GM19238 (cell line): ENCODE data around the gene CYB5A.

ENCODE experiments used
- DNase-seq: peaks from one replicate; pipeline ENCODE4 v3.0.0; 2011; ENCODE audit warnings: low spot score; ENCODE audit not compliant: insufficient read length

CYB5A gene

GRCh38 chr18:74217476-74218143 lies 74.2 kb downstream of the CYB5A start:
- DNase-seq = no peak

DNA sequence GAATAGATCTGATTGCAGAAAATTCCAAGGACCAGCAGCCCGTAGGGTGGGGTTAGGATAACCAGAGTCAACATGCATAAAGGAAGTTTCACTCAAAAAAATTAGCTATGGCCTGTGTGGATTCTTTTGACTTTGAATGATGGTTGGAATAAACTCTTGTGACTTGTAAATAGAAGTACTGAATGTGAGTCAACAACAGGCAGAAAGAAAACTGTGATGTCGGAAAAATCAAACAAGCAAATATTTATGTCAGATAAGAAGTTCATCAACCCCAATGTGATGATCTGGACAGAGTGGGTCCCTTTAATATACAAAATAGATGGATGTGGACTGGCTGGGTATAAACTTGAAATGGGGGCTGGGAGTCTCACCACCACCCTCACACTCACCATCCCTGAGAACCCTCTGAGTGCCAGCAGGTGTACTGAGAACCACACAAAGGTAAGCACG lies 75.1 kb downstream of the CYB5A start:
- DNase-seq = no peak

- no peak for DNase-seq
These were observed 75.9 kb downstream of the CYB5A start for GRCh38 chr18:74215863-74216262.

- DNase-seq = no peak
These were observed 78.3 kb downstream of the CYB5A start for GRCh38 chr18:74213429-74213828.

DNA sequence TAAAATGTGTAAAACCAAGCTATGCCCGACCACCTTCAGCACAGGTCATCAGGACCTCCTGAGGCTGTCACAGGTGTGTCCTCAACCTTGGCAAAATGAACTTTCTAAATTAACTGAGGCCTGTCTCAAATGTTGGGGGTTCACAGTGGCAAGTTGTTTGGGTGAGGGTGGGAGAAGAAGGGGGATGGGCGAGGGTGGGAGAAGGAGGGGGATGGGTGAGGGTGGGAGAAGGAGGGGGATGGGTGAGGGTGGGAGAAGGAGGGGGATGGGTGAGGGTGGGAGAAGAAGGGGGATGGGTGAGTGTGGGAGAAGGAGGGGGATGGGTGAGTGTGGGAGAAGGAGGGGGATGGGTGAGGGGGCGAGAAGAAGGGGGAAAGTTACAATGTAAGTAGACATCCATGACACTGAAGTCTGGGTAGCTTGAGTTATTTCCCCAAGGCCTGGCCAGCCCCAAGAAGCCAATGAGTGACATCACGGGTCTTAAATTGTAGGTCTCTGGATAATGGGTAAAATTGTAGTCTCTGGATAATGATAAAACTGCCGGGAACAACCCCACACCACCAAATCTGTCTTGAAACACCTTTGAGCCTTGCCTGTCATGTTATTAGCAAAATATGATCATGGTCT lies 87.1 kb downstream of the CYB5A start:
- DNase-seq = no peak

- DNase-seq = no peak
These were observed 88.0 kb downstream of the CYB5A start for GRCh38 chr18:74203811-74204210.
